Heart left ventricle (tissue), 16 donors: ENCODE data around the gene SMCO4. TPM values are rescaled to one million over a fixed set of nuclear protein-coding genes. Genes with fewer than 3 reads are reported as not detected.
"Not testable (repeated sequence)": the region's sequence is repeated elsewhere in the genome, so short reads cannot be mapped to it uniquely, and the experiment has no call there.

Source experiments
- ATAC-seq, 4 donors: fragments of 200-7000 bp; cut with Tn5 transposase; one replicate each; pipeline ENCODE4 v1.9.1; 2020 to 2022; ENCODE audit warnings: moderate library complexity in 4 of 4, mild to moderate bottlenecking in 3 of 4, moderate number of reproducible peaks in 1 of 4
- DNase-seq, 5 donors: peaks; one replicate each; pipeline ENCODE4 v3.0.0-alpha.2; 2020
- H3K27ac ChIP-seq, 12 donors: fragments of 200-600 bp; sonication (generic) in 4 of 12; one replicate each; pipeline versions ENCODE4 v1.5.0 to v1.8.0; 2016 to 2022; ENCODE audit warnings: mild to moderate bottlenecking in 2 of 12
- H3K27me3 ChIP-seq, 9 donors: fragments of 200-600 bp; sonication (generic) in 2 of 9; one replicate each; pipeline versions ENCODE4 v1.5.1 to v1.8.0; 2016 to 2022; ENCODE audit warnings: mild to moderate bottlenecking in 3 of 9
- H3K36me3 ChIP-seq, 9 donors: fragments of 200-600 bp; sonication (generic) in 2 of 9; one replicate each; pipeline versions ENCODE4 v1.5.0 to v1.8.0; 2018 to 2022; ENCODE audit warnings: mild to moderate bottlenecking in 2 of 9
- H3K4me1 ChIP-seq, 12 donors: fragments of 200-600 bp; sonication (generic) in 4 of 12; one replicate each; pipeline versions ENCODE4 v1.5.0 to v1.8.0; 2016 to 2022; ENCODE audit warnings: mild to moderate bottlenecking in 3 of 12
- H3K4me3 ChIP-seq, 12 donors: fragments of 200-600 bp; sonication (generic) in 4 of 12; one replicate each; pipeline versions ENCODE4 v1.5.0 to v1.8.0; 2017 to 2022; ENCODE audit warnings: mild to moderate bottlenecking in 9 of 12, moderate library complexity in 4 of 12
- H3K9me3 ChIP-seq, 12 donors: fragments of 200-600 bp; sonication (generic) in 4 of 12; one replicate each; pipeline versions ENCODE4 v1.5.0 to v1.8.0; 2016 to 2022; ENCODE audit warnings: mild to moderate bottlenecking in 1 of 12
- POLR2A ChIP-seq, 2 donors: fragments of 450-650 bp; IDR thresholded peaks; one replicate each; pipeline ENCODE4 v1.6.1; 2017; ENCODE audit warnings: antibody characterized with exemption in 2 of 2, mild to moderate bottlenecking in 2 of 2, moderate library complexity in 2 of 2
- WGBS, 4 donors: extraction: QIAGEN DNeasy Blood & Tissue Kit in 2 of 4; methylation state at CpG; one replicate each; pipeline versions ENCODE4 v1.1.5 to v1.1.7; 2013 to 2018; 5-methylcytosine and 5-hydroxymethylcytosine counted together
- intact Hi-C, 10 donors: fragments of 100-400 bp; cut with DNase I; formaldehyde crosslinking; loops; one replicate each; pipeline versions ENCODE4 v1.11.1 to v1.14.2; 2022
- polyA plus RNA-seq, 2 donors: library from polyadenylated mRNA; stranded (reverse); fragments of 200-250 nt; gene quantifications; one replicate each; pipeline ENCODE4 v1.2.3, GENCODE V29; 2013
- total RNA-seq, 9 donors: library from RNA; depleted of rRNA in 2 of 9; stranded (reverse); fragments of >200 nt in 2 of 9; fragmentation: NEBNext Ultra II Directional in 3 of 9; extraction: Animal tissue kit (Norgen Biotek cat#: 25700) in 3 of 9; gene quantifications; one replicate each; pipeline versions ENCODE4 v1.1.0 to v1.2.4, GENCODE V29; 2016 to 2023
- TF ChIP-seq, protein P1 (sequence below), 12 donors: fragments of 200-600 bp; sonication (generic) in 4 of 12; IDR thresholded peaks; one replicate each; pipeline versions ENCODE4 v1.5.0 to v1.8.0; 2018 to 2022; ENCODE audit warnings: antibody characterized with exemption in 12 of 12, mild to moderate bottlenecking in 5 of 12
- donor health status: ischemic (EF 13 %, LVEDD 7.1; RV severe dilation, severe dysfunction).
- donor health status: healthy with polysubstance abuse.
- donor health status: DM: no; HTN: yes; CAD: no.
- donor health status: DM: no; HTN: no; CAD: no.
- donor health status: ischemic (EF 25% LVEDD 6.9; RV normal size, moderate dysfunction).
- donor health status: ischemic (EF 25% LVEDD 5.7; RV mildly dilated, moderate dysfunction).
- donor health status: healthy.
- donor health status: DM: yes; HTN: yes; CAD: no.
- donor health status: ischemic (EF 35%, LVEDD 5.7; RV mildly dilated, moderate dysfunction).
- donor health status: nonischemic (EF 11% LVEDD 7.7; RV severe dilation, severe dysfunction).
- donor health status: DM: yes; HTN: yes; CAD: no.
- donor health status: PGD.
- donor health status: ischemic (EF 29% LVEDD 5.4; RV normal size, mild dysfunction).
- donor health status: nonischemic (EF 23%, LVEDD 6.1; RV moderate dilation, normal function).

Gene SMCO4
- total and polyA plus RNA-seq, 11 donors, result 28.5 to 81.4 (median 52.5) TPM

GRCh38 chr11:93587858-93588581, 44.8 kb upstream of the SMCO4 start:
- no peak for TF ChIP-seq POLR2A (IDR thresholded peaks at IDR 0.05)
- TF ChIP-seq, protein P1, sequence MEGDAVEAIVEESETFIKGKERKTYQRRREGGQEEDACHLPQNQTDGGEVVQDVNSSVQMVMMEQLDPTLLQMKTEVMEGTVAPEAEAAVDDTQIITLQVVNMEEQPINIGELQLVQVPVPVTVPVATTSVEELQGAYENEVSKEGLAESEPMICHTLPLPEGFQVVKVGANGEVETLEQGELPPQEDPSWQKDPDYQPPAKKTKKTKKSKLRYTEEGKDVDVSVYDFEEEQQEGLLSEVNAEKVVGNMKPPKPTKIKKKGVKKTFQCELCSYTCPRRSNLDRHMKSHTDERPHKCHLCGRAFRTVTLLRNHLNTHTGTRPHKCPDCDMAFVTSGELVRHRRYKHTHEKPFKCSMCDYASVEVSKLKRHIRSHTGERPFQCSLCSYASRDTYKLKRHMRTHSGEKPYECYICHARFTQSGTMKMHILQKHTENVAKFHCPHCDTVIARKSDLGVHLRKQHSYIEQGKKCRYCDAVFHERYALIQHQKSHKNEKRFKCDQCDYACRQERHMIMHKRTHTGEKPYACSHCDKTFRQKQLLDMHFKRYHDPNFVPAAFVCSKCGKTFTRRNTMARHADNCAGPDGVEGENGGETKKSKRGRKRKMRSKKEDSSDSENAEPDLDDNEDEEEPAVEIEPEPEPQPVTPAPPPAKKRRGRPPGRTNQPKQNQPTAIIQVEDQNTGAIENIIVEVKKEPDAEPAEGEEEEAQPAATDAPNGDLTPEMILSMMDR (IDR thresholded peaks at IDR 0.05), result no peak
- 71 to 79% (median 76%) methylated on average over 8 of the region's 8 CpGs for WGBS, 4 donors
- Histone ChIP-seq H3K36me3 (no peaks in the 10 kb centered on the region), H3K4me1 (no peaks in the 10 kb centered on the region), H3K27me3 (peaks cover 0 to 4% (median 0%) of the 10 kb centered on the region in 9 donors), H3K9me3 (no peaks in the 10 kb centered on the region), H3K4me3 (no peak overlapping the region), H3K27ac (no peak overlapping the region)
- no peak for ATAC-seq
- no peak for DNase-seq
- intact Hi-C loops, result no loop called here

DNA sequence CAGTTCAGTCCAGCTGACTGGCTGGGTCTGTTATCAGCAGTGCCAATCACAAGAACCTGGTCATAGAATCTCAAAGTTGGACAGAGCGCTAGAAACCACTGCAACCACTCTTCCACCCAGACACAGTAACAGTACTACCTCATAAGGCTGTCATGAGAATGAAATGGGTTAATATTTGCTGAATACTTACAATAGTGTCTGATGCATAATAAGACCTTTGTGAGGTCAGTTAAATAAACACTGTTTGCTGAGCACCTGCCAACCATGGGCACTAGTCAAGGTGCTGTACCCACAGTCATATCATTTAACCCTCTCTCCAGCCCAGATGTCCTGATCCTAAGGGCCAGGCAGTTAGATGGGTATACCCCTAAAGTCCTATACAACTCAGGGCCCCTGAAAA, 44.2 kb upstream of the SMCO4 start:
- DNase-seq, H3K36me3 ChIP-seq, H3K4me1 ChIP-seq, H3K9me3 ChIP-seq, H3K27me3 ChIP-seq, intact Hi-C loops, H3K27ac ChIP-seq, ATAC-seq, H3K4me3 ChIP-seq: not testable (repeated sequence)
- 88 to 100% (median 91%) methylated on average over 1 of the region's 1 CpG for WGBS, 4 donors

- no peaks in the 10 kb centered on the region for H3K9me3 ChIP-seq
- TF ChIP-seq, protein P1 (IDR thresholded peaks at IDR 0.05), result no peak
- TF ChIP-seq POLR2A (IDR thresholded peaks at IDR 0.05), result no peak
- H3K27me3 ChIP-seq, result peaks cover 0 to 4% (median 0%) of the 10 kb centered on the region in 9 donors
- H3K4me3 ChIP-seq, result no peak overlapping the region
- no peak overlapping the region for H3K27ac ChIP-seq
- H3K36me3 ChIP-seq, result no peaks in the 10 kb centered on the region
- no peak for ATAC-seq
- intact Hi-C loops, result no loop called here
- H3K4me1 ChIP-seq, result no peaks in the 10 kb centered on the region
- no peak for DNase-seq
Observed at GRCh38 chr11:93585758-93586157, 42.6 kb upstream of the SMCO4 start.

DNA sequence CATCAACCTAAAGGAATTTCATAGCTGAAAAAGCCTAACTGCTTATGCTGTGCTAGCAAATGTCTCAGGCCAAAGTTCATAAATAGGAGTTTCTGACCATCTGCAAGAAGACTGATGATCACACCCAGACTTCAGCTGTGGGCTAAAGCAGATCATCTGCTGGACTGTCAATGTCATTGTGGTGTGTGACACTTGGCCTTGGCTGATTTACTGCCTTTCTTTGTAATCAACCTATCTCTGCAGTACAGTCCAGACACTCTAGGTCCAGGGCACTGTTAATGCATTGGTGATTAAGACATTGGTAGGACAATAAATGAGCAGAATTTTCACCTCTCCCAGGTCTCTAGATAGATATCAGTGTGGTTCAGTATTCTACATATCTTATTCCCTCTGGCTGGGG, 40.3 kb upstream of the SMCO4 start:
- Histone ChIP-seq H3K27ac (no peak overlapping the region), H3K27me3 (peaks cover 0 to 4% (median 0%) of the 10 kb centered on the region in 9 donors), H3K4me1 (no peaks in the 10 kb centered on the region), H3K4me3 (no peak overlapping the region), H3K9me3 (peaks cover 0 to 12% (median 0%) of the 10 kb centered on the region in 12 donors), H3K36me3 (no peaks in the 10 kb centered on the region)
- intact Hi-C loops, result no loop called here
- TF ChIP-seq POLR2A (IDR thresholded peaks at IDR 0.05), result no peak
- TF ChIP-seq, protein P1 (IDR thresholded peaks at IDR 0.05), result no peak
- ATAC-seq (no peak), DNase-seq (no peak)
